T-helper 22 cell (primary cell): Measurements from ENCODE around the gene CD3E.
A peak's percentile ranks its signal among the peaks of the same experiment; 100 is the strongest.

ENCODE experiments used
- DNase-seq: peaks from one replicate; pipeline ENCODE4 v3.0.0-alpha.2; 2020; ENCODE audit warnings: low read depth

The CD3E gene

GRCh38 chr11:118304568-118305248 is at the start of gene CD3E:
Gene CD3E, plus strand, starts transcription at chr11:118304730. Its CDS starts 223 bp downstream, at chr11:118304953.
- peak; percentile 36 for DNase-seq

- DNase-seq = no peak
Measured at GRCh38 chr11:118258410-118258809, 46.1 kb upstream of the CD3E start.

- no peak for DNase-seq
Measured at GRCh38 chr11:118259138-118259537, 45.4 kb upstream of the CD3E start.

- DNase-seq = no peak
Measured at GRCh38 chr11:118260353-118260752, 44.2 kb upstream of the CD3E start.

- no peak for DNase-seq
Measured at GRCh38 chr11:118263112-118263511, 41.4 kb upstream of the CD3E start.

- DNase-seq = no peak
Measured at GRCh38 chr11:118263695-118264568, 40.6 kb upstream of the CD3E start, which contains the start of gene MPZL2. Gene MPZL2, minus strand, starts transcription at chr11:118264297. Its CDS starts 144 bp downstream, at chr11:118264153.

- no peak for DNase-seq
Measured at GRCh38 chr11:118264569-118265465, 39.7 kb upstream of the CD3E start.

GRCh38 chr11:118265954-118266353 is 38.6 kb upstream of the CD3E start:
- DNase-seq = no peak

GRCh38 chr11:118267486-118267885 is 37.0 kb upstream of the CD3E start:
- no peak for DNase-seq

- no peak for DNase-seq
Measured at GRCh38 chr11:118272001-118272400, 32.5 kb upstream of the CD3E start.

GRCh38 chr11:118274186-118274585 is 30.3 kb upstream of the CD3E start:
- no peak for DNase-seq

GRCh38 chr11:118275176-118275575 is 29.4 kb upstream of the CD3E start:
- DNase-seq = no peak

- DNase-seq = no peak
Measured at GRCh38 chr11:118276422-118276821, 28.1 kb upstream of the CD3E start.

GRCh38 chr11:118277312-118277711 is 27.2 kb upstream of the CD3E start:
- no peak for DNase-seq

- DNase-seq = no peak
Measured at GRCh38 chr11:118281284-118281683, 23.2 kb upstream of the CD3E start.

- no peak for DNase-seq
Measured at GRCh38 chr11:118282606-118283005, 21.9 kb upstream of the CD3E start.

GRCh38 chr11:118283037-118283636 is 21.4 kb upstream of the CD3E start:
- no peak for DNase-seq

GRCh38 chr11:118283756-118284350 is 20.7 kb upstream of the CD3E start:
- no peak for DNase-seq

GRCh38 chr11:118286545-118286944 is 18.0 kb upstream of the CD3E start:
- no peak for DNase-seq

GRCh38 chr11:118287006-118287405 is 17.5 kb upstream of the CD3E start:
- DNase-seq = no peak

- DNase-seq = no peak
Measured at GRCh38 chr11:118289401-118289800, 15.1 kb upstream of the CD3E start.
